ENCODE data around the gene KLHL17.
"Not testable (repeated sequence)": the region's sequence is repeated elsewhere in the genome, so short reads cannot be mapped to it uniquely, and the experiment has no call there.

- not testable (repeated sequence) for TF ChIP-seq POLR2A (IDR thresholded peaks at IDR 0.05; ENCODE audit: low read length); GATA1 (IDR thresholded peaks at IDR 0.05; ENCODE audit: low read depth, low read length)
Measured at GRCh38 chr1:946811-947210, 13.6 kb upstream of the KLHL17 start.

Data from erythroblast (primary cell).